Activated effector memory CD4-positive, alpha-beta T cell treated with anti-CD3 and anti-CD28 coated beads, Interleukin-2, amount 50 U/mL, for 16 hours (primary cell): ENCODE results near the gene LRRC45.

ENCODE experiments used
- DNase-seq: peaks from one replicate; pipeline ENCODE4 v3.0.0-alpha.2; 2020

LRRC45 gene

DNA sequence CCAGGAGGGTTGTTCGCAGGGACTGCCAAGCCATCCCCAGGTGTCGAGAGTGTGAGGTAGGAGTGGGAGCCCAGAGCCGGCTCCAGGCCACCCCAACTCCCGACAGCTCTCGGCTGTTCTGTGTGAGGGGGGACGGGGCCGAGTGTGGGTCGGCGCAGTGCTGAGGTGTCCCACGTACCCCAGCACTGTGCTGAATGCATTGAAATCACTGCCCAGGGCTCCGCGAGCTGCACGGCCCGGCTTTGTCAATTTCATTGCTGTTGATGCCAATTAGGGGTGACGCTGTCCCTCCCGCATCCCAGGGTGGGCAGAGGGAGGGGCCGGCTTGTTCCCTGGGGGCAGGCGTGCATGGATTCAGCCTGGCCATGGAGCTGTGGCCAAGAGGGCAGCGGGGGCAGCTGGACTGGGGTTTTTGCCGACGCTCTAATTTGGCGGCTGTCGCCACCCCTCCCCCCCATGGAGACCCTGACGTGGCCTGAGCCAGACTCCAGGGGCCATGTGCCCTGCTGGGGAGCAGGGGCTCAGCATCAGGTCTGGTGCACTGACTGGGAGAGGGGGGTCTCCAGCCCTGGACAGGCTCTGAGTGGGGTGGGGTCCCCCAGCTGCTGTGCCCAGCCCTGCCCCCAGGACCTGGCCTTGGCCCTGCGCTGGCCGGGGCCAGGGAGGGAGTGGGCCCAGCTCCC, 14.7 kb upstream of the LRRC45 start:
- no peak for DNase-seq

DNA sequence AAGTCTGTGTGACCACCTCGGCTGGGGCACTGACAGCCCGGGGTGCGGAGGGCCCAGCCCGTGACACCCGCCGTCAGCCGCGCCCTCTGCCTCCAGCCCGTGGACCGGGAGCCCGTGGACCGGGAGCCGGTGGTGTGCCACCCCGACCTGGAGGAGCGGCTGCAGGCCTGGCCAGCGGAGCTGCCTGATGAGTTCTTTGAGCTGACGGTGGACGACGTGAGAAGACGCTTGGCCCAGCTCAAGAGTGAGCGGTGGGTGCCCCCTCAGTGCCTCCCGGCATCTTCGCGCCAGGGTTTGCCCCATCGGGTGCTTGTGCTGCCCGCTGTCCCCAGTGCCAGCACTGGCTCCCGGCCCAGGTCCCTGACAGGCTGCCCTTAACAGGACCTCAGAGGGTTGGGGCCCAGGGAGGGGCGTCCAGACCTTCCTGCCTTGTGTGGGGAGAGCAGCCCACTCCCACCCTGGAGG, 14.1 kb upstream of the LRRC45 start:
- no peak for DNase-seq

GRCh38 chr17:82009413-82009812, 13.7 kb upstream of the LRRC45 start:
- DNase-seq: no peak

GRCh38 chr17:82010575-82011525, 12.3 kb upstream of the LRRC45 start:
- no peak for DNase-seq

GRCh38 chr17:82011617-82012187, 11.4 kb upstream of the LRRC45 start:
- DNase-seq: no peak

DNA sequence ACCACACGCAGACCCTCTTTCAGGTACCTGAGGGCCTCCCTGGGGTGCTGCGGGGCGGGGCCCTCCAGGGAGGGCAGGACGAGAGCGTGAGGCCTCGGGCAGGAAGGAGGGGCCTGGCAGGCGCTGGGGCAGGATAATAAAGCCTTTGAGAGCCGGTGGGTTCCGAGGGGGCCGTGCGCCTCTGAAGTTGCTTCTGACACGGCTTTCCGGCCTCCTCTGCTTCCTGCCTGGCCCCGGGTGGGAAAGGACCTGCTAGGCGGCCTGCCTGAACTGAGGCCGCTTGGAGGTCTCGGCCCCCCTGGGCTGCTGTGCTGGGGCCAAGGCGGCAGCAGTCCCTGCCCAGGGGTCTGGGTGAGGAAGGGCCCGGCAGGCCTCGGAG, 10.9 kb upstream of the LRRC45 start:
- DNase-seq: no peak

- no peak for DNase-seq
These were observed 10.3 kb upstream of the LRRC45 start for GRCh38 chr17:82012640-82013295.

GRCh38 chr17:82013341-82013740, 9.8 kb upstream of the LRRC45 start:
- no peak for DNase-seq

GRCh38 chr17:82013772-82014321, 9.3 kb upstream of the LRRC45 start:
- DNase-seq: no peak

DNA sequence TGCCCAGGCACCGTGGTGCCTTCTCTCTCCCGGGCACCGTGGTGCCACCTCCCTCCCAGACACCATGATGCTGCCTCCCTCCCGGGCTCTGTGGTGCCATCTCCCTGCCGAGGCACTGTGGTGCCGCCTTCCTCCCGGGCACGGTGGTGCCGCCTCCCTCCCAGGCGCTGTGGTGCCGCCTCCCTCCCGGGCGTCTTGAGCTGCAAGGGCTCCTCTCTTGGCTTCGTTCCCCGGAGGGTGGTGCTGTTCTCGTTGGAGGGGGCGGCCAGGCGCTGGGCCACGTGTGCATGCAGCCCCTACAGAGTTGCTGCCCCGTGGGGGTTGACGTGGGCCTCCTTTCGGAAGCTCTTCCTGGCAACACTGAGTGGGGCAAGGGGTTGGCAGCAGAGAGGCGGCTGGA, 8.7 kb upstream of the LRRC45 start:
- no peak for DNase-seq

DNA sequence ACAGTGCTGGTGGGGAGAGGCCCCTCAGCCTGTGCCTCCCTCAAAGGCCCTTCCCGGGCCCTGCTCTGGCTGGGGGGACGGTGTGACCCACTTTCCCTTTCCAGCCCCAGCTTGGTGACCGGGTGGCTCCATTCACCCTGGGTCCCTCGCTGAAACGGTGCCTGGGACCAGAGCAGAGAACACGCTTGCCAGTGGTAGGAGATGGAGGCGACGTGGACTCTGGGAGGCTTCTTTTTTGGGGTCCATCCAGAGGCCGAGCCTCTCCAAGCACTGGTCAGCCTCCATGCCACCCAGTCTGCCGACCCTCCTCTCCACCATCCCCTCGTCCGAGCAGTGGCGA, 8.2 kb upstream of the LRRC45 start:
- DNase-seq: no peak

- DNase-seq: no peak
These were observed 7.7 kb upstream of the LRRC45 start for GRCh38 chr17:82015311-82015971.

DNA sequence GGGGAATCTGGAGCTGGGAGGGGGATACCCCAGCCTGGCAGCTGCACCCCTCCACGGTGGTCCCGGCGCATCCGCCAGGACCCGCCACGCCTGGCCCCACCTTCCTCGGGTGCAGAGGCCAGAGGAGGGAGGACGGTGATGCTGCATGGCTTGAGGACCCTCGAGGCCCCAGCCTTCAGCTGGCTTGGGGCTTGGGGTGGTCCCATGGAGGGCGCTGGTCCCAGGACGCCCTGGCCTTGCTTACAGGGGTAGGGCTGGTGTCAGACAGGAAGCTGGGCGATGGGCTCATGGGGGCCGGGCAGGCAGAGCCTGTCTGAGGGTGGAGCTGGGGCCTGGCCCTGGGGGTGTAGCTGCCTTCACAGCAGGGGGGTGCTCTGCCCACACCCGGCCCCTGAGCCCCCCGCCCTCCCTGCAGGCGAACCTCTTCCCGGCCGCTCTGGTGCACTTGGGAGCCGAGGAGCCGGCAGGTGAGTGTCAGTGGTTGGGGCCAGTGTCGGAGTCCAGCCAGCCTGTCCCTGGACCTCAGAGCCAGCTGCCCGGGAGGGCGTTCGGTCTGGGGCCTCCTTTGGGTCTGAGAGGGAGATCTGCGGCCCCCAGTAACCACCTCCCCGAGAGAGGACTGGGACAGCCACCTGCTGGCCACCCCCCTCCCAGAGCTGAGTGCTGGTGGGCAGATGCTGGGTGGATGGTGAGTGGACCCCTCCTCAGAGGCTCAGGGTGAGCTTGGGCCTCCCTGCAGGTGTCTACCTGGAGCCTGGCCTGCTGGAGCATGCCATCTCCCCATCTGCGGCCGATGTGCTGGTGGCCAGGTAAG, 6.8 kb upstream of the LRRC45 start:
- no peak for DNase-seq

DNA sequence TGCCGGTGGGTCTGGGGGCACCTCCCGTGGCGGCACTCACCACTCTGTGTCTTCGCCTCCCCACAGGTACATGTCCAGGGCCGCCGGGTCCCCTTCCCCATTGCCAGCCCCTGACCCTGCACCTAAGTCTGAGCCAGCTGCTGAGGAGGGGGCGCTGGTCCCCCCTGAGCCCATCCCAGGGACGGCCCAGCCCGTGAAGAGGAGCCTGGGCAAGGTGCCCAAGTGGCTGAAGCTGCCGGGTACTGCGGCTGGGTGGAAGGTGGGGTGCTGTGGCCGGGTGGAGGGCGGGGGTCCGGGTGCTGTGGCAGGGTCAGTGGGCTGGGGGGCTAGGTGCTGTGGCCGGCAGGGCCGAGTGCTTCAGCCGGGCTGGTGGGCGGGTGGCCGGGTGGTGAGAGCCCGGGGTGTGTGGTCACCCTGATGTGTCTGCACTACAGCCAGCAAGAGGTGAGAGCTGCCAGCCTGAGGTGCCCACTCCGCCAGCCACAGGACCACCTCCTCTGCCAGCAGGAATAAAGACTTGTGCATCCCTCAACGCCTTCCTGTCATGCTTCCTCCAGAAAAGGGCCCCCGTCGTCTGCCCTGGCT, 6.1 kb upstream of the LRRC45 start:
- no peak for DNase-seq

- no peak for DNase-seq
These were observed 5.4 kb upstream of the LRRC45 start for GRCh38 chr17:82017612-82018151.

GRCh38 chr17:82018152-82018988, 4.7 kb upstream of the LRRC45 start:
- DNase-seq: no peak

- no peak for DNase-seq
These were observed 4.0 kb upstream of the LRRC45 start for GRCh38 chr17:82018989-82019689.

- peak; percentile 89 for DNase-seq
These were observed 3.2 kb upstream of the LRRC45 start for GRCh38 chr17:82019690-82020571.
